Pancreas (tissue), 10 donors: ENCODE results near the gene GTF3A. TPM values are rescaled to one million over a fixed set of nuclear protein-coding genes. Genes with fewer than 3 reads are reported as not detected.

ENCODE experiments used
- ATAC-seq, 4 donors: fragments of 200-7000 bp; cut with Tn5 transposase; one replicate each; pipeline versions ENCODE4 v1.8.0 to v1.9.1; 2020; ENCODE audit warnings: mild to moderate bottlenecking in 4 of 4, moderate library complexity in 4 of 4
- DNase-seq, 6 donors: peaks; one replicate each; pipeline ENCODE4 v3.0.0-alpha.2; 2020
- FAIRE-seq: peaks from 2 replicates; lab custom pipeline; 2012; peaks lifted over from hg19 to GRCh38; lab: Jason Lieb, UNC
- H3K27ac ChIP-seq, 4 donors: fragments of 200-600 bp; sonication (generic); 1 replicate in 3 of 4; 2 replicates in 1 of 4; pipeline versions ENCODE4 v1.5.0 to v1.8.0; 2020
- H3K27me3 ChIP-seq, 4 donors: fragments of 200-600 bp; one replicate each; pipeline ENCODE4 v1.8.0; 2021
- H3K36me3 ChIP-seq, 3 donors: fragments of 200-600 bp; sonication (generic) in 1 of 3; one replicate each; pipeline versions ENCODE4 v1.5.0 to v1.8.0; 2020 to 2021
- H3K4me1 ChIP-seq, 3 donors: fragments of 200-600 bp; one replicate each; pipeline ENCODE4 v1.8.0; 2021
- H3K4me3 ChIP-seq, 4 donors: fragments of 200-600 bp; sonication (generic) in 2 of 4; one replicate each; pipeline versions ENCODE4 v1.5.0 to v1.8.0; 2020 to 2021
- H3K9me3 ChIP-seq, 4 donors: fragments of 200-600 bp; one replicate each; pipeline ENCODE4 v1.8.0; 2021
- WGBS, 2 donors: extraction: QIAGEN DNeasy Blood & Tissue Kit; methylation state at CpG; one replicate each; pipeline ENCODE4 v1.1.7; 2013; 5-methylcytosine and 5-hydroxymethylcytosine counted together
- intact Hi-C, 3 donors: fragments of 100-400 bp; cut with DNase I; formaldehyde crosslinking; loops; one replicate each; pipeline versions ENCODE4 v1.11.1 to v1.14.2; 2022
- polyA plus RNA-seq, 2 donors: library from polyadenylated mRNA; stranded (reverse); fragments of 200-250 nt; gene quantifications; one replicate each; pipeline ENCODE4 v1.2.3, GENCODE V29; 2013
- total RNA-seq, 6 donors: library from RNA; stranded (reverse); fragmentation: NEBNext Ultra II Directional in 4 of 6; extraction: Animal tissue kit (Norgen Biotek cat#: 25700) in 4 of 6; gene quantifications; one replicate each; pipeline versions ENCODE4 v1.2.1 to v1.2.4, GENCODE V29; 2021 to 2023
- TF ChIP-seq, protein P1 (sequence below), 4 donors: fragments of 200-600 bp; sonication (generic) in 3 of 4; IDR thresholded peaks; one replicate each; pipeline versions ENCODE4 v1.5.0 to v1.8.0; 2021; ENCODE audit warnings: antibody characterized with exemption in 4 of 4
- donor health status: healthy with polysubstance abuse.
- donor health status: DM: no; HTN: no; CAD: no; lungs with moderate emphysema.
- donor health status: DM: no; HTN: no; CAD: no.
- donor health status: control.
- donor health status: control.
- donor health status: Bipolar disorder and iron deficiency.
- donor health status: DM: yes; HTN: yes; CAD: no.
- donor health status: DM: no; HTN: no; CAD: no.
- donor health status: DM: no; HTN: no; CAD: no.
- donor health status: DM: yes; HTN: yes; CAD: no.

Gene GTF3A
- total and polyA plus RNA-seq, 8 donors: 39.5 to 130 (median 54.3) TPM

DNA sequence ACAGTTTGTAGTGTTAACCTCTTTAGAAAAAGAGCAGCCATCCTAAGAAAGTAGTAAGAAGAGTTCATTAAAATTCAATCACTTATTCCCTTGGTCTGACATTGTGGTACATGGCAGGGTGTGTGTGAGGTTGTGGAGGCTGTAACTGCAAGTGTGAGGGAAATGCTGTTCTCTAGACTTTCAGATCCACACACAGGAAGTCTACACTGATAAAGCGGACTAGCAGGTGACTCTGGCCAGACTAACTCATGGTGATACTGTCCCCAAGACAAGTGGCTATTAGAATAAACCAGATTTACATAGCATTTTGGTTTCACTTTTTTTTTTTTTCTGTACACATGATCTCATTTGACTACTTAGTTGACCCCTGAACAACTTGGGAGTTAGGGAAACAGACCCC, 16.0 kb downstream of the GTF3A start:
- H3K4me1 ChIP-seq: no peaks in the 10 kb centered on the region
- no peaks in the 10 kb centered on the region for H3K27me3 ChIP-seq
- ATAC-seq (no peak), DNase-seq (no peak), FAIRE-seq (no peak)
- H3K27ac ChIP-seq: no peak overlapping the region
- WGBS, 2 donors: 83 to 94% methylated on average over 1 of the region's 1 CpG
- TF ChIP-seq, protein P1, sequence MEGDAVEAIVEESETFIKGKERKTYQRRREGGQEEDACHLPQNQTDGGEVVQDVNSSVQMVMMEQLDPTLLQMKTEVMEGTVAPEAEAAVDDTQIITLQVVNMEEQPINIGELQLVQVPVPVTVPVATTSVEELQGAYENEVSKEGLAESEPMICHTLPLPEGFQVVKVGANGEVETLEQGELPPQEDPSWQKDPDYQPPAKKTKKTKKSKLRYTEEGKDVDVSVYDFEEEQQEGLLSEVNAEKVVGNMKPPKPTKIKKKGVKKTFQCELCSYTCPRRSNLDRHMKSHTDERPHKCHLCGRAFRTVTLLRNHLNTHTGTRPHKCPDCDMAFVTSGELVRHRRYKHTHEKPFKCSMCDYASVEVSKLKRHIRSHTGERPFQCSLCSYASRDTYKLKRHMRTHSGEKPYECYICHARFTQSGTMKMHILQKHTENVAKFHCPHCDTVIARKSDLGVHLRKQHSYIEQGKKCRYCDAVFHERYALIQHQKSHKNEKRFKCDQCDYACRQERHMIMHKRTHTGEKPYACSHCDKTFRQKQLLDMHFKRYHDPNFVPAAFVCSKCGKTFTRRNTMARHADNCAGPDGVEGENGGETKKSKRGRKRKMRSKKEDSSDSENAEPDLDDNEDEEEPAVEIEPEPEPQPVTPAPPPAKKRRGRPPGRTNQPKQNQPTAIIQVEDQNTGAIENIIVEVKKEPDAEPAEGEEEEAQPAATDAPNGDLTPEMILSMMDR (IDR thresholded peaks at IDR 0.05): no peak
- no peak overlapping the region for H3K4me3 ChIP-seq
- H3K9me3 ChIP-seq: no peaks in the 10 kb centered on the region
- peaks cover 0 to 35% (median under 1%) of the 10 kb centered on the region in 3 donors for H3K36me3 ChIP-seq
- intact Hi-C loops: no loop called here

- FAIRE-seq (no peak), ATAC-seq (peak in 1 of 4 donors; percentile 19), DNase-seq (no peak)
- no peak overlapping the region for H3K27ac ChIP-seq
- peaks cover 0 to 4% (median under 1%) of the 10 kb centered on the region in 3 donors for H3K4me1 ChIP-seq
- H3K9me3 ChIP-seq: no peaks in the 10 kb centered on the region
- 69 to 73% methylated on average over 15 of the region's 15 CpGs for WGBS, 2 donors
- intact Hi-C loops: no loop called here
- H3K36me3 ChIP-seq: peaks cover 0 to 24% (median 0%) of the 10 kb centered on the region in 3 donors
- no peaks in the 10 kb centered on the region for H3K27me3 ChIP-seq
- H3K4me3 ChIP-seq: no peak overlapping the region
- TF ChIP-seq, protein P1 (IDR thresholded peaks at IDR 0.05): no peak
These were observed 17.7 kb downstream of the GTF3A start for GRCh38 chr13:27442071-27442647.

GRCh38 chr13:27442797-27443196, 18.4 kb downstream of the GTF3A start:
- H3K27me3 ChIP-seq: no peaks in the 10 kb centered on the region
- intact Hi-C loops: no loop called here
- H3K4me3 ChIP-seq: no peak overlapping the region
- peaks cover 0 to 9% (median 6%) of the 10 kb centered on the region in 3 donors for H3K4me1 ChIP-seq
- ATAC-seq (no peak), FAIRE-seq (no peak), DNase-seq (no peak)
- H3K9me3 ChIP-seq: no peaks in the 10 kb centered on the region
- no peak overlapping the region for H3K27ac ChIP-seq
- WGBS, 2 donors: 87 to 92% methylated on average over 7 of the region's 7 CpGs
- TF ChIP-seq, protein P1 (IDR thresholded peaks at IDR 0.05): no peak
- peaks cover 0 to 24% (median 0%) of the 10 kb centered on the region in 3 donors for H3K36me3 ChIP-seq

DNA sequence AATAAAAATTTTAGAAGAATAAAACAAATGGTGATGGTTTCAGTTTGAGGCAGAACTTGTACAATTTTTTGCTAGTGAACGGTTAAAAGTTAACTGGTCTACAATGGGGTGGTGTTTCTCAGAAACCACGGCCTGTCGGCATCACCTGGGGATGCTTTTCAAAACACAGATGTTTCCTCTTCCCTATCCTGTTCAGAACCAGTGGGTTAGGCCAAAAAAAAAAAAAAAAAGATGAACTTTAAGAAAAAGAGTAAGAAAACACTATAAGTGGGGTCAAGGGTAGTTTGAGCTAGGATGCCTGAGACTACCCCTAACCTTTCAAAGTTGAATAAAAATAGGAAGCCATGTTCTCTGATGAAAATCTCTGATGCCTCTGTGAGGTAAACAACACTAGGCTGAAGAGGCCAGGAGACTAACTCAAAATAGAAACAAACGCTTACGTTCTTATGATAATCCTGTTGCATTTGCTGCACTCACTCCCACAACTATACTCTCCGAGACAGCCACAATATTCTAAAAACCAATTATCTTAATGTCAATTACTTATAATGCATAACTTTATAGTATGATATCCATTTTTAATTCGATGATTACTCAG, 22.7 kb downstream of the GTF3A start:
- intact Hi-C loops: no loop called here

More for the DNA sequence above, 22.7 kb downstream of the GTF3A start:
- Histone ChIP-seq H3K4me1 (peaks cover 11 to 24% (median 17%) of the 10 kb centered on the region in 3 donors), H3K36me3 (no peaks in the 10 kb centered on the region), H3K4me3 (no peak overlapping the region), H3K27ac (no peak overlapping the region), H3K27me3 (no peaks in the 10 kb centered on the region), H3K9me3 (no peaks in the 10 kb centered on the region)
- FAIRE-seq: no peak
- TF ChIP-seq, protein P1 (IDR thresholded peaks at IDR 0.05): no peak
- no peak for DNase-seq
- 63 to 70% methylated on average over 7 of the region's 7 CpGs for WGBS, 2 donors
- ATAC-seq: no peak
